Measurements from ENCODE around the gene ZNF195.
"Not testable (repeated sequence)": the region's sequence is repeated elsewhere in the genome, so short reads cannot be mapped to it uniquely, and the experiment has no call there.

DNA sequence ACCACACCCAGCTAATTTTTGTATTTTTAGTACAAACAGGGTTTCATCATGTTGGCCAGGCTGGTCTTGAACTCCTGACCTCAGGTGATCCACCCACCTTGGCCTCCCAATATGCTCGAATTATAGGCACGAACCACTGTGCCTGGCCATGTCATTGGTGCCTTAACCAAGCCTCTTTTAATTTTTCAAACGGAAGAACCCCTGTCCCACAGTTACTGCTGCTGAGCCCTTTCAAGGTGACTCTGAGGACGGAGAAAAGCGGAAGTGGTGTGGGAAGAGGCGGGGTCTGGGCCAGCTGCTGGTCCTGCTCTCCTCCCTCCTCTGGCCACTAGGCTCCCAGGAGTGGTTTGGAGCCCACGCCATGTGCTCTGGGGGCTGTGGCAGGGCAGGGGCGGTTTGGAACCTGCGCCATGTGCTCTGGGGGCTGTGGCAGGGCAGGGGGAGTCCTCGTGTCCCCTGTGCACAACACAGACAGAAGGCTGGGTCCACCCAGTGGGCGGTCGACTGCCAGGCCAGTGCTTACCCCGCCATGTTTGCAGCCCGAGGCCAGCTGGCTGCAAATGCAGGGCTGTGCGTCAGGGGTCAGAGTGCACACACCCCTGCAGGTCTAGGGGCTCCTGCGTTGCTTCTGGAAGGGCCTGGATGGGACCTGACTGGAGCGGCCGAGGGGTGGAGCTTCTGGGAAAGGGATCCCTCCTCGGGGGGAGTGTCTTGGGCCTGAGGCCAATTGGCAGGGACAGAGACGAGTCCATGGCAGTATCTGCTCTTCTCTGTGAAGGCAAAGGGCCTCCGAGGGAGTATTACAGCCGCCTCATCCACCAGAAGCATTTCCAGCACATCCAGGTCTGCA, 25.4 kb upstream of the ZNF195 start:
- TF ChIP-seq, protein P1, sequence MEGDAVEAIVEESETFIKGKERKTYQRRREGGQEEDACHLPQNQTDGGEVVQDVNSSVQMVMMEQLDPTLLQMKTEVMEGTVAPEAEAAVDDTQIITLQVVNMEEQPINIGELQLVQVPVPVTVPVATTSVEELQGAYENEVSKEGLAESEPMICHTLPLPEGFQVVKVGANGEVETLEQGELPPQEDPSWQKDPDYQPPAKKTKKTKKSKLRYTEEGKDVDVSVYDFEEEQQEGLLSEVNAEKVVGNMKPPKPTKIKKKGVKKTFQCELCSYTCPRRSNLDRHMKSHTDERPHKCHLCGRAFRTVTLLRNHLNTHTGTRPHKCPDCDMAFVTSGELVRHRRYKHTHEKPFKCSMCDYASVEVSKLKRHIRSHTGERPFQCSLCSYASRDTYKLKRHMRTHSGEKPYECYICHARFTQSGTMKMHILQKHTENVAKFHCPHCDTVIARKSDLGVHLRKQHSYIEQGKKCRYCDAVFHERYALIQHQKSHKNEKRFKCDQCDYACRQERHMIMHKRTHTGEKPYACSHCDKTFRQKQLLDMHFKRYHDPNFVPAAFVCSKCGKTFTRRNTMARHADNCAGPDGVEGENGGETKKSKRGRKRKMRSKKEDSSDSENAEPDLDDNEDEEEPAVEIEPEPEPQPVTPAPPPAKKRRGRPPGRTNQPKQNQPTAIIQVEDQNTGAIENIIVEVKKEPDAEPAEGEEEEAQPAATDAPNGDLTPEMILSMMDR (IDR thresholded peaks at IDR 0.05; ENCODE audit: low read depth, low read length), result not testable (repeated sequence)
- not testable (repeated sequence) for TF ChIP-seq EZH2phosphoT487 (IDR thresholded peaks at IDR 0.05; ENCODE audit: low read depth)
